NB4 (cell line): ENCODE data around the gene GNPTAB.

Source experiments
- CTCF ChIP-seq: IDR thresholded peaks from one replicate; pipeline ENCODE4 v1.5.1; 2012; ENCODE audit warnings: low read depth, low read length
- MAX ChIP-seq: IDR thresholded peaks from 2 replicates; pipeline ENCODE4 v1.6.1; 2011; ENCODE audit warnings: low read depth, low read length
- POLR2A ChIP-seq: IDR thresholded peaks from 2 replicates; pipeline ENCODE4 v1.6.1; 2011; ENCODE audit warnings: mild to moderate bottlenecking; ENCODE audit not compliant: insufficient read length; ENCODE audit errors: extremely low read depth

GRCh38 chr12:101722392-101722791 lies 108.4 kb downstream of the GNPTAB start:
- TF ChIP-seq CTCF (no peak), POLR2A (no peak), MAX (no peak)
